ENCODE results near the gene PDZD2. TPM values are rescaled to one million over a fixed set of nuclear protein-coding genes. Genes with fewer than 3 reads are reported as not detected.

The PDZD2 gene
- total RNA-seq, 2 experiments from 2014 or later, result not detected

GRCh38 chr5:32143617-32144377, 504.9 kb downstream of the PDZD2 start:
- Mint-ChIP-seq H3K27me3 (no peaks in the 10 kb centered on the region), H3K27ac (no peak overlapping the region), H3K9me3 (no peaks in the 10 kb centered on the region), H3K36me3 (ENCODE audit: low read depth) (peaks cover 55% of the 10 kb centered on the region), H3K4me3 (no peak overlapping the region), H3K4me1 (peaks cover 17% of the 10 kb centered on the region)
- DNase-seq, result no peak
- ChIA-PET CTCF (no interaction called here), POLR2A (no interaction called here)

DNA sequence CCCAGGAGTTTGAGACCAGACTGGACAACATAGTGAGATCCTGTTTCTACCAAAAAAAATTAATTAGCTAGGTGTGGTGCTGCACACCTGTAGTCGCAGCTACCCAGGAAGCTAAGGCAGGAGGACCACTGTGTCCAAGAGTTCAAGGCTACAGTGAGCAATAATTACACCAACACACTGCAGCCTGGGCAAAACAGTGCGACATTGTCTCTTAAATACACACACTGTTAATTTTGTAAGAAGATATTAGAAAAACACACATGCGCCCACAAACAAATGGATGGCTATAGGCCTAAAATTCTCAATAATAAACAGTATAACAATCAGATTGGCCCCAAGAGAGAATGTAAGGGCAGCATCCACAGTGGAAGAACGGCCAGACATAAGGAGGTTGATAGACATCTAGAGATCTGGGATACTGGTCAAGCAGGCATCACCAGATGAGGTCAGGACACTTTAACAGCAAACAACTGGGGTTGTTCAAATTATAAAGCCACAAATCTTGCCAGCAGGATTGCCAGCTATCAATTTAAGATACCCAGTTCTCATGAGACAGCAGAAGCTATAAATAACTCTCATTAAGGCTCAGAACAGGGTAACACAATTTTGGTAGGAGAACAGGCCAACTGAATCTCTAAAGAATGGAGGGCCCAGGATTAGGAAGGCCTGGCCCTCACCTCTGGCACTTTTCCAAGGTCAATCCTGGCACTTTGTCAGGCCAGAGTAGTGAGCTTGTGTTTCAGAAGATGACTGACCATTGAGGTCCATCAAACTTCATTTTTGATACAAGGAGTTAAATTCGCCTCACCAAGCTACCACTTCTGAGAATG, 505.7 kb downstream of the PDZD2 start:
- H3K9me3 Mint-ChIP-seq, result no peaks in the 10 kb centered on the region
- H3K4me3 Mint-ChIP-seq, result no peak overlapping the region
- peaks cover 12% of the 10 kb centered on the region for H3K4me1 Mint-ChIP-seq
- peaks cover 50% of the 10 kb centered on the region for H3K36me3 Mint-ChIP-seq (ENCODE audit: low read depth)
- no peak for DNase-seq
- POLR2A ChIA-PET, result no interaction called here
- CTCF ChIA-PET, result no interaction called here
- no peak overlapping the region for H3K27ac Mint-ChIP-seq
- H3K27me3 Mint-ChIP-seq, result no peaks in the 10 kb centered on the region

GRCh38 chr5:32145378-32145777, 506.4 kb downstream of the PDZD2 start:
- no peak for DNase-seq
- H3K27me3 Mint-ChIP-seq, result no peaks in the 10 kb centered on the region
- H3K36me3 Mint-ChIP-seq (ENCODE audit: low read depth), result peaks cover 44% of the 10 kb centered on the region
- peaks cover 10% of the 10 kb centered on the region for H3K4me1 Mint-ChIP-seq
- no peak overlapping the region for H3K4me3 Mint-ChIP-seq
- ChIA-PET POLR2A (no interaction called here), CTCF (no interaction called here)
- no peak overlapping the region for H3K27ac Mint-ChIP-seq
- H3K9me3 Mint-ChIP-seq, result no peaks in the 10 kb centered on the region

DNA sequence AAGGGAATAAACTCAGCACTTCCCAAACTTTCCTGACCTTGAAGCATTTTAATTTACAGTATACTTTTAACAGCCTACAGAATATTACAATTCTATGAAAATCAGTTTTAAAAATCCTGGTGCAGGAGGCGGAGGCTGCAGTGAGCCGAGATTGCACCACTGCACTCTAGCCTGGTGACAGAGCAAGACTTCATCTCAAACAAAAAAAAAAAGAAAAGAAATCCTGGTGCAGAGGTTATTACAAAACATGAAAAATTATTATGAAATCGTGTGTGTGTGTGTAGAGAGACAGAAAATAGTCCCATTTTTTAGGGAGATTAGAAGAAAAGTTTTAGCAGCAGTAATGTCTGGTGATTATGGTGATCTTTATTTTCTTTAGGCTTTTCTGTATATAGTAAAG, 508.3 kb downstream of the PDZD2 start:
- Mint-ChIP-seq H3K9me3 (no peaks in the 10 kb centered on the region), H3K27ac (no peak overlapping the region), H3K4me1 (peaks cover 14% of the 10 kb centered on the region), H3K4me3 (no peak overlapping the region), H3K27me3 (no peaks in the 10 kb centered on the region), H3K36me3 (ENCODE audit: low read depth) (peaks cover 40% of the 10 kb centered on the region)
- DNase-seq, result no peak
- POLR2A ChIA-PET, result no interaction called here
- CTCF ChIA-PET, result no interaction called here

DNA sequence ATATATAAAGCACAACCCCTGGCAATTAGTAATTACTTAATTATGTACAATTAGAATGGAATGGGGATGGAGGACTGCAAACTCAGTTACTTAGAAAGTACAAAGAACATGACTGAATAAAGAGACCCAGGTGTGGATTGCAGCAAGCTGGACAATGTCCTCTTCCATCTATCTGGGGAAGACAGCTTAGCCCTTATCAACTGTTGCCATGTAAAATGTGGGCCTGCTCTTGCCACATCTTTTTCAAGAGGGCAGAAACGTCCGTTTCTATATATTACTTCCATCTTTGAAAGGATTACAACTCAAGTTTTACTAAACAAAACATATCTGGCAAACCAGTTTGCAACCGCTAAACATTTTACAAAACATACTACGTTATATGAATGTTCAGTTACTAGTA, 509.0 kb downstream of the PDZD2 start:
- ChIA-PET POLR2A (interaction anchor here (1.2 kb wide), 1 partner anchor 9 kb away, joined by 4 read pairs; no protein-coding TSS in a partner anchor), CTCF (no interaction called here)
- no peaks in the 10 kb centered on the region for H3K9me3 Mint-ChIP-seq
- no peak for DNase-seq
- peaks cover 14% of the 10 kb centered on the region for H3K4me1 Mint-ChIP-seq
- peaks cover 43% of the 10 kb centered on the region for H3K36me3 Mint-ChIP-seq (ENCODE audit: low read depth)
- no peak overlapping the region for H3K4me3 Mint-ChIP-seq
- no peaks in the 10 kb centered on the region for H3K27me3 Mint-ChIP-seq
- no peak overlapping the region for H3K27ac Mint-ChIP-seq

DNA sequence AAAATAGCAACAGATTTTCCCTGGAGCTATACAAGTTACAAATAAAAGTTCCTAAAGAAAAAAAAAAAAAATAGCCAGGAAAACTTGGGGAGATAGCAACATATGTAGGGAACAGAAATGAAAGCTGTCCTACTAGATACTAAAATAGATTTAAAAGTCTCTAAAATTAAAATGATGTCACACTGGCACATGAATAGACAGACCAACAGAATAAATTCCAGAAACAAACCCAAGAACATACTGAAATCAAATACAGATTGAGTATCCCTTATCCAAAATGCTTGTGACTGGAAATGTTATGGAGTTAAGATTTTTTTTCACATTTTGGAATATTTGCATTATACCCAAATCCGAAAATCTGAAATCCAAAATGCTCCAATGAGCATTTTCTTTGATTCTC, 511.4 kb downstream of the PDZD2 start:
- POLR2A ChIA-PET, result interaction anchor here (0.6 to 2.0 kb wide), 2 partner anchors 23 to 271 kb away, joined by 3 to 8 read pairs; partner anchors contain the start of gene GOLPH3
- H3K4me3 Mint-ChIP-seq, result no peak overlapping the region
- peaks cover 23% of the 10 kb centered on the region for H3K4me1 Mint-ChIP-seq
- H3K36me3 Mint-ChIP-seq (ENCODE audit: low read depth), result peaks cover 39% of the 10 kb centered on the region
- CTCF ChIA-PET, result no interaction called here
- no peaks in the 10 kb centered on the region for H3K27me3 Mint-ChIP-seq
- no peak overlapping the region for H3K27ac Mint-ChIP-seq
- H3K9me3 Mint-ChIP-seq, result no peaks in the 10 kb centered on the region
- DNase-seq, result no peak

DNA sequence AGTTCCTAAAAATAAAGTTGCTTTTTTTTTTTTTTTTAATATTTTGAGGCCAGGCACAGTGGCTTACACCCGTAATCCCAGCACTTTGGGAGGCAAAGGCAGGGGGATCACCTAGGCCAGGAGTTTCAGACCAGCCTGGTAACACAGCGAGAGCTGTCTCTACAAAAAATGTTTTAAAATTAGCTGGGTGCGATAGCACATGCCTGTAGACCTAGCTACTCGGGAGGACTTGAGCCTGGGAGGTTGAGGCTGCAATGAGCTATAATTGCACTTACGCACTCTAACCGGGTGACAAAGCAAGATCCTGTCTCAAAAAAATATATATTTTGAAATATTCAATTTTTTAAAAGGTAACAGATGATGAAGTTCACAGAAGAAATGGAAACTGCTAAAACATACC, 512.3 kb downstream of the PDZD2 start:
- DNase-seq, result no peak
- no peak overlapping the region for H3K4me3 Mint-ChIP-seq
- ChIA-PET POLR2A (interaction anchor here (0.6 to 2.0 kb wide), 2 partner anchors 22 to 270 kb away, joined by 3 to 8 read pairs; partner anchors contain the start of gene GOLPH3), CTCF (no interaction called here)
- H3K27me3 Mint-ChIP-seq, result no peaks in the 10 kb centered on the region
- H3K4me1 Mint-ChIP-seq, result peaks cover 23% of the 10 kb centered on the region
- H3K9me3 Mint-ChIP-seq, result no peaks in the 10 kb centered on the region
- no peak overlapping the region for H3K27ac Mint-ChIP-seq
- H3K36me3 Mint-ChIP-seq (ENCODE audit: low read depth), result peaks cover 36% of the 10 kb centered on the region

DNA sequence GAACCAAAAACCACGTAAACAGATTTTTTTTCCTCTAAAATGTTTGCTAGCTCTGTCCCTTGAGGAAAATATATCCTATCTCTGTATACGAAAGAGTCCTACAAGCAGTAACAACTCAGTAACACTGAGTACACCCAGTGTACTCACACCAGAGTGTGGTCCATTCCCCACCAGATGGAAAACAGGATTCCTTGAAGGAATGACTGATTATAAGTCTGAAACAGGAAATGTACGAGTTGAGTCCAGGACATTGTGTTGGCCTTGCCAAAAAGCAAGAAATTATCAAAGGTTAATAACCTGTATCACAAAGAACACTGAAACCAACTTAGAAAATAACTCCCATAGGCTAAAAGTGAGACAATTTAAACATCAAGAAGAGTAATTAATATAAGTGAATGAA, 514.8 kb downstream of the PDZD2 start:
- Mint-ChIP-seq H3K27me3 (no peaks in the 10 kb centered on the region), H3K9me3 (no peaks in the 10 kb centered on the region), H3K36me3 (ENCODE audit: low read depth) (peaks cover 30% of the 10 kb centered on the region), H3K27ac (no peak overlapping the region), H3K4me3 (no peak overlapping the region), H3K4me1 (peaks cover 18% of the 10 kb centered on the region)
- DNase-seq, result no peak
- ChIA-PET CTCF (no interaction called here), POLR2A (interaction anchor here (0.6 kb wide), 1 partner anchor 13 kb away, joined by 3 read pairs; no protein-coding TSS in a partner anchor)

- Mint-ChIP-seq H3K27ac (no peak overlapping the region), H3K36me3 (ENCODE audit: low read depth) (peaks cover 27% of the 10 kb centered on the region), H3K27me3 (no peaks in the 10 kb centered on the region), H3K9me3 (no peaks in the 10 kb centered on the region), H3K4me1 (peaks cover 15% of the 10 kb centered on the region), H3K4me3 (no peak overlapping the region)
- POLR2A ChIA-PET, result interaction anchor here (0.9 kb wide), 1 partner anchor 19 kb away, joined by 3 read pairs; the partner anchor contains the start of gene GOLPH3
- CTCF ChIA-PET, result no interaction called here
- DNase-seq, result no peak
Observed at GRCh38 chr5:32155211-32155610, 516.3 kb downstream of the PDZD2 start.

- POLR2A ChIA-PET, result interaction anchor here (0.6 to 1.2 kb wide), 2 partner anchors 14 to 17 kb away, joined by 3 to 4 read pairs; partner anchors contain the start of gene GOLPH3
- H3K4me1 Mint-ChIP-seq, result peaks cover 22% of the 10 kb centered on the region
Observed at GRCh38 chr5:32156635-32157034, 517.7 kb downstream of the PDZD2 start.

GRCh38 chr5:32157078-32157477, 518.1 kb downstream of the PDZD2 start:
- peaks cover 20% of the 10 kb centered on the region for H3K4me1 Mint-ChIP-seq
- no peaks in the 10 kb centered on the region for H3K9me3 Mint-ChIP-seq
- no peak for DNase-seq
- ChIA-PET CTCF (no interaction called here), POLR2A (interaction anchor here (0.6 kb wide), 1 partner anchor 13 kb away, joined by 3 read pairs; no protein-coding TSS in a partner anchor)
- H3K4me3 Mint-ChIP-seq, result no peak overlapping the region
- no peaks in the 10 kb centered on the region for H3K27me3 Mint-ChIP-seq
- no peak overlapping the region for H3K27ac Mint-ChIP-seq
- H3K36me3 Mint-ChIP-seq (ENCODE audit: low read depth), result peaks cover 29% of the 10 kb centered on the region

More at GRCh38 chr5:32156635-32157034, 517.7 kb downstream of the PDZD2 start:
- H3K4me3 Mint-ChIP-seq, result no peak overlapping the region
- DNase-seq, result no peak
- no peak overlapping the region for H3K27ac Mint-ChIP-seq
- no peaks in the 10 kb centered on the region for H3K9me3 Mint-ChIP-seq
- H3K36me3 Mint-ChIP-seq (ENCODE audit: low read depth), result peaks cover 31% of the 10 kb centered on the region
- no peaks in the 10 kb centered on the region for H3K27me3 Mint-ChIP-seq
- CTCF ChIA-PET, result no interaction called here

DNA sequence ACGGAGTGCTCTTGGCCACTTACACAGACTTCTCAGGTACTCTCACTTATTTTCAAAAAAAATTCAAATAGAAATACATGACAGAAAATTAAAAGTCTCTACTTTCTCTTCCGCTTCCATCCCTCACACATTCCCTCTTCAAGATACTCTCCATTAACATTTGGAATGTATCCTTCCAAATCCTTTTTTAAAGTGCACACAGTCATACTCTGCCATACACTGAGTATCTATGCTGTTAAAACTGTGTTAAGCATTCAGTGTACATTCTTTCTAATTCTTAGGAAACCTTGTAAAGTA, 519.7 kb downstream of the PDZD2 start:
- Mint-ChIP-seq H3K27me3 (no peaks in the 10 kb centered on the region), H3K27ac (no peak overlapping the region), H3K4me3 (no peak overlapping the region), H3K36me3 (ENCODE audit: low read depth) (peaks cover 21% of the 10 kb centered on the region), H3K4me1 (peaks cover 17% of the 10 kb centered on the region), H3K9me3 (no peaks in the 10 kb centered on the region)
- ChIA-PET CTCF (no interaction called here), POLR2A (interaction anchor here (1.0 to 1.1 kb wide), 3 partner anchors 12 to 17 kb away, joined by 3 to 7 read pairs (median 3); partner anchors contain the start of gene GOLPH3)
- no peak for DNase-seq

DNA sequence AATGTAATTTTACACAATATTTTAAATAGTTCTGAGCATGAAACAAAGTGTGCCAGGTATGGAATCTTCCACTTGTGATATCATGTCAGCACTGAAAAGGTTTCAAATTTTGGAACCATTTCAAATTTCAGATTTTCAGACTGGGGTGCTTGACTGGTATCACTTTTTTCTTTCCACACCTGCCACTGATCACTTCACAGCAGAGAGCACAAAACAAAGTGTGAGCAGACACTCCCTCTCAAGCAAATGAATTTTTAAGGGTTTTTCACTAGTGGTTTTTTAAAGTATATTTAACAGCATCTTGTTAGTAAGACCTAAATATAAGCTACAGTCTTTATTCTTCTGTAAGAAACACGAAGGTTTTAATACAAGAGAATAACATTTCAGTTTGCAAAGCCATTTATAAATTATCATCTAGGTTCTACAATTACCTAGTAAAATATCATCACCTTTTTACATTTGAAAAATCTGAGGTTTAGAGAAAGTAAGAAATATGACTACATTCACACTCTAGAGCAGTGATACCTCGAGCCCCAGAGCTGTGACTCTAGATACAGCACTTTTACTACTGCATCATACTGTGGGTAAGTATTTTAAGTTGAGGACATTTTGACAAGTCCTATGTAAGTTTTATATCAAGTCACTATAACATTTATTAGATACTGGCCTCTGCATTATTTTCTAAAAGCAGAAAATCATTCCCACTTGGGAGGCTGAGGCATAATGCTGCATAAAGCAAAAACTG, 520.6 kb downstream of the PDZD2 start:
- Mint-ChIP-seq H3K4me1 (peaks cover 21% of the 10 kb centered on the region), H3K27me3 (no peaks in the 10 kb centered on the region), H3K4me3 (no peak overlapping the region), H3K27ac (no peak overlapping the region), H3K9me3 (no peaks in the 10 kb centered on the region), H3K36me3 (ENCODE audit: low read depth) (peaks cover 21% of the 10 kb centered on the region)
- no peak for DNase-seq
- POLR2A ChIA-PET, result interaction anchor here (1.7 to 2.3 kb wide), 2 partner anchors 14 to 16 kb away, joined by 4 to 10 read pairs; partner anchors contain the start of gene GOLPH3
- CTCF ChIA-PET, result no interaction called here
